T-helper 1 cell treated with Interleukin-12 subunit alpha and Interleukin-12 subunit beta and Interleukin-4 antibody, amounts not matched to agents 30 μg/mL and 1 μg/mL, for 36 hours (primary cell): ENCODE data around the gene AMBRA1.

Source experiments
- H3K27ac Mint-ChIP-seq: one replicate; pipeline ENCODE4 v1.8.0; 2021; ENCODE audit warnings: mild to moderate bottlenecking, mixed read lengths
- H3K27me3 Mint-ChIP-seq: one replicate; pipeline ENCODE4 v1.8.0; 2021; ENCODE audit warnings: low read depth, mixed read lengths
- H3K36me3 Mint-ChIP-seq: one replicate; pipeline ENCODE4 v1.8.0; 2021; ENCODE audit warnings: low read depth, mixed read lengths
- H3K4me1 Mint-ChIP-seq: one replicate; pipeline ENCODE4 v1.8.0; 2021; ENCODE audit warnings: low read depth, mixed read lengths
- H3K4me3 Mint-ChIP-seq: one replicate; pipeline ENCODE4 v1.8.0; 2021; ENCODE audit warnings: mild to moderate bottlenecking, moderate library complexity, mixed read lengths
- H3K9me3 Mint-ChIP-seq: one replicate; pipeline ENCODE4 v1.8.0; 2021; ENCODE audit warnings: mixed read lengths

AMBRA1 gene

DNA sequence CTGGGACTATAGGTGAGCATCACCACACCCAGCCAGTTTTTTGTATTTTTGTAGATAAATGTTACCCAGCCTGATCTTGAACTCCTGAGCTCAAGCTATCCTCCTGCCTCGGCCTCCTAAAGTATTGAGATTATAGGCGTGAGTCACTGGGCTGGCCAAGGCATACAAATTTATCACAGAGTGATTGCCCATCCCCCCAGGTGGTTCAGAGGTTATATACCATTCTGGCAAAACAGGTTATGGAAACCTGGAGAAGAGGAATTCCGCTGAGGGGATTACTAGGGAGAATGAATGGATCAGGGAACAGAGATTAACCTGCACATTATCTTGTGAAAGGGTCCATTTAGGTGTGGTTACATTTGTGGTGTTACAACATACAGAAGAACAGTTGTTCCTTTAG is 31.6 kb upstream of the AMBRA1 start:
- Mint-ChIP-seq H3K4me3 (no peak overlapping the region), H3K27me3 (no peaks in the 10 kb centered on the region), H3K9me3 (no peaks in the 10 kb centered on the region), H3K27ac (no peak overlapping the region), H3K36me3 (peaks cover 28% of the 10 kb centered on the region), H3K4me1 (peaks cover 10% of the 10 kb centered on the region)

DNA sequence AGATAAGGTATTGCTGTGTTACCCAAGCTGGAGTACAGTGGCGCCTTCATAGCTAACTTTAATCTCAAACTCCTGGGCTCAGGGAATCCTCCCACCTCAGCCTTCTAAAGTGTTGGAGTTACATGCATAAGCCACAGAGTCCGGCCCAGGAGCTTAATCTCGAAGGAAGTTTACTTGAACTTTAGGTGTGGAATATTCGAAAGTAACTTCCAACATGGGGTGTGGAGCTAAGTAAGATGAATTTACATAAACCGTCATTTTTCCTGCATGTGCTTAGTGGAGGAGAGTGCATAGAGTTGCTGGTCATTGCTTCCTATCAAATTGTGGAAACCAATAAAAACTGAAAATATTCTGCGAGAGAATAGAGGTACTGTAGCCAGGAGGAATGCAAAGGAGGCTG is 25.0 kb upstream of the AMBRA1 start:
- Mint-ChIP-seq H3K36me3 (peaks cover 20% of the 10 kb centered on the region), H3K9me3 (no peaks in the 10 kb centered on the region), H3K4me3 (peak overlapping the region; percentile 66), H3K4me1 (peaks cover 33% of the 10 kb centered on the region), H3K27ac (no peak overlapping the region), H3K27me3 (no peaks in the 10 kb centered on the region)

- Mint-ChIP-seq H3K27me3 (no peaks in the 10 kb centered on the region), H3K27ac (peak overlapping the region; percentile 100), H3K9me3 (no peaks in the 10 kb centered on the region), H3K4me3 (peak overlapping the region; percentile 95), H3K36me3 (peaks cover 20% of the 10 kb centered on the region), H3K4me1 (peaks cover 33% of the 10 kb centered on the region)
These were observed 24.1 kb upstream of the AMBRA1 start for GRCh38 chr11:46617972-46618314.

- H3K4me3 Mint-ChIP-seq: peak within 1 kb of the TSS; percentile 95
These were observed 23.5 kb upstream of the AMBRA1 start, which contains the start of the genes ATG13 and HARBI1 for GRCh38 chr11:46617134-46617971. Gene ATG13, plus strand, starts transcription at chr11:46617553. Its CDS starts 26,739 bp downstream, at chr11:46644292. Gene HARBI1, minus strand, starts transcription at chr11:46617227. Its CDS starts 990 bp downstream, at chr11:46616237.

GRCh38 chr11:46616551-46617133 is 22.8 kb upstream of the AMBRA1 start:
- Mint-ChIP-seq H3K36me3 (peaks cover 12% of the 10 kb centered on the region), H3K27me3 (no peaks in the 10 kb centered on the region), H3K4me3 (peak overlapping the region; percentile 95), H3K9me3 (no peaks in the 10 kb centered on the region), H3K27ac (peak overlapping the region; percentile 100), H3K4me1 (peaks cover 33% of the 10 kb centered on the region)

More at GRCh38 chr11:46617134-46617971, 23.5 kb upstream of the AMBRA1 start, which contains the start of the genes ATG13 and HARBI1:
- H3K36me3 Mint-ChIP-seq: peaks cover 15% of the 10 kb centered on the region
- no peaks in the 10 kb centered on the region for H3K9me3 Mint-ChIP-seq
- no peaks in the 10 kb centered on the region for H3K27me3 Mint-ChIP-seq
- H3K27ac Mint-ChIP-seq: peak within 1 kb of the TSS; percentile 100
- H3K4me1 Mint-ChIP-seq: peaks cover 33% of the 10 kb centered on the region

- Mint-ChIP-seq H3K27me3 (no peaks in the 10 kb centered on the region), H3K36me3 (peaks cover 9% of the 10 kb centered on the region), H3K4me1 (peaks cover 29% of the 10 kb centered on the region), H3K9me3 (no peaks in the 10 kb centered on the region), H3K4me3 (peak overlapping the region; percentile 95), H3K27ac (peak overlapping the region; percentile 26)
These were observed 21.9 kb upstream of the AMBRA1 start for GRCh38 chr11:46615756-46616155.

DNA sequence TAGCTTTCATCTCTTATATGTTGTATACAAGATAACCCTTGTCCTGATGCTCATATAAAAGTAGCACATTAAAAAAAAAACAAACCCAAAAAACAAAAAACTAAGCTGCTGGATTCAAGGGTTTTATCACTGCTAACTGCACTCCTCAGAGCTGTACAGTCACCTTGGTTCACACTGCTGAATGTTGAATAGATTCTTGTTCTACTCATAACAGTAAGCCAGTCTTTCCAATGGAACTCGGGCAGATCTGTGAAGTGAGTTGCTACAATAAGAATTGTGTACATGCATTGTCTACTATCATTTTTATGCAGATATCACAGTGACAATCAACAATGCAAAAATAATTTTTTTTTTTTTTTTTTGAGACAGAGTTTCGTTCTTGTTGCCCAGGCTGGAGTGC is 18.5 kb upstream of the AMBRA1 start:
- H3K4me3 Mint-ChIP-seq: no peak overlapping the region
- no peak overlapping the region for H3K27ac Mint-ChIP-seq
- peaks cover 16% of the 10 kb centered on the region for H3K4me1 Mint-ChIP-seq
- H3K9me3 Mint-ChIP-seq: no peaks in the 10 kb centered on the region
- H3K36me3 Mint-ChIP-seq: peaks cover 5% of the 10 kb centered on the region
- no peaks in the 10 kb centered on the region for H3K27me3 Mint-ChIP-seq

GRCh38 chr11:46611526-46612304 is 17.9 kb upstream of the AMBRA1 start:
- peaks cover 16% of the 10 kb centered on the region for H3K4me1 Mint-ChIP-seq
- no peaks in the 10 kb centered on the region for H3K9me3 Mint-ChIP-seq
- H3K27ac Mint-ChIP-seq: no peak overlapping the region
- no peaks in the 10 kb centered on the region for H3K27me3 Mint-ChIP-seq
- H3K4me3 Mint-ChIP-seq: no peak overlapping the region
- peaks cover 5% of the 10 kb centered on the region for H3K36me3 Mint-ChIP-seq

- Mint-ChIP-seq H3K4me1 (peaks cover 4% of the 10 kb centered on the region), H3K36me3 (peaks cover 3% of the 10 kb centered on the region), H3K27me3 (no peaks in the 10 kb centered on the region), H3K27ac (no peak overlapping the region), H3K9me3 (no peaks in the 10 kb centered on the region), H3K4me3 (no peak overlapping the region)
These were observed 15.6 kb upstream of the AMBRA1 start for GRCh38 chr11:46609386-46609785.

GRCh38 chr11:46607516-46607915 is 13.7 kb upstream of the AMBRA1 start:
- Mint-ChIP-seq H3K4me3 (no peak overlapping the region), H3K4me1 (peaks cover 4% of the 10 kb centered on the region), H3K9me3 (no peaks in the 10 kb centered on the region), H3K36me3 (peaks cover 5% of the 10 kb centered on the region), H3K27me3 (no peaks in the 10 kb centered on the region), H3K27ac (no peak overlapping the region)

GRCh38 chr11:46604796-46605195 is 11.0 kb upstream of the AMBRA1 start:
- no peaks in the 10 kb centered on the region for H3K9me3 Mint-ChIP-seq
- peaks cover 1% of the 10 kb centered on the region for H3K4me1 Mint-ChIP-seq
- H3K27me3 Mint-ChIP-seq: no peaks in the 10 kb centered on the region
- H3K4me3 Mint-ChIP-seq: no peak overlapping the region
- H3K27ac Mint-ChIP-seq: no peak overlapping the region
- H3K36me3 Mint-ChIP-seq: peaks cover 5% of the 10 kb centered on the region

GRCh38 chr11:46603704-46604308 is 10.0 kb upstream of the AMBRA1 start:
- Mint-ChIP-seq H3K36me3 (peaks cover 5% of the 10 kb centered on the region), H3K9me3 (no peaks in the 10 kb centered on the region), H3K4me3 (no peak overlapping the region), H3K27me3 (no peaks in the 10 kb centered on the region), H3K27ac (no peak overlapping the region), H3K4me1 (peaks cover 1% of the 10 kb centered on the region)

DNA sequence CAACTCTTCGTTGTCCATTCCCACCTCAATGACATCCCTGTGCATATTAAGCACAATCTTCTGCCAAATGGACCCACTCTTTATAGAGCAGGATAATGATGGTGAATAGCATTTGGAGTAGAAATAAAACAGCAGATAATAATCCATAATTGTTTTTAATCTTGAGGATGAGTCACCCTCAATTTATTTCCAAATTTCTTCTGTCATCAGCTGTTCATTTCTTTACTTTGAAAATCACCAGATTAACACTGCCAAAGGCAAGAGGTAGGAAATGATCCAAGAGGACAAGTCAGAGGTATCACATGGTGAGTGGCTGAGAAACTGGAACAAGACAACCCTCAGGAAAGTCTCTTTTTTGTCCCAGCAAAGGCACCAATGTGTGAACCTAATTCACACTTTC is 7.3 kb upstream of the AMBRA1 start:
- Mint-ChIP-seq H3K36me3 (peaks cover 2% of the 10 kb centered on the region), H3K9me3 (no peaks in the 10 kb centered on the region), H3K4me1 (peaks cover 1% of the 10 kb centered on the region), H3K27me3 (no peaks in the 10 kb centered on the region), H3K27ac (no peak overlapping the region), H3K4me3 (no peak overlapping the region)

GRCh38 chr11:46600194-46600960 is 6.6 kb upstream of the AMBRA1 start:
- peaks cover 2% of the 10 kb centered on the region for H3K36me3 Mint-ChIP-seq
- peaks cover 1% of the 10 kb centered on the region for H3K4me1 Mint-ChIP-seq
- H3K4me3 Mint-ChIP-seq: no peak overlapping the region
- no peaks in the 10 kb centered on the region for H3K27me3 Mint-ChIP-seq
- H3K9me3 Mint-ChIP-seq: no peaks in the 10 kb centered on the region
- no peak overlapping the region for H3K27ac Mint-ChIP-seq
